Dendritic cell treated with granulocyte-macrophage colony-stimulating factor and Interleukin-4, amounts not matched to agents 40 ng/mL and 50 ng/mL, for 4 days (primary cell): ENCODE results near the gene GRP.

Source experiments
- H3K27ac Mint-ChIP-seq: one replicate; pipeline ENCODE4 v1.8.0; 2022; ENCODE audit warnings: mild to moderate bottlenecking, mixed read lengths
- H3K27me3 Mint-ChIP-seq: one replicate; pipeline ENCODE4 v1.8.0; 2022; ENCODE audit warnings: mild to moderate bottlenecking, mixed read lengths
- H3K36me3 Mint-ChIP-seq: one replicate; pipeline ENCODE4 v1.8.0; 2022; ENCODE audit warnings: low read depth, mixed read lengths
- H3K4me1 Mint-ChIP-seq: one replicate; pipeline ENCODE4 v1.8.0; 2022; ENCODE audit warnings: low read depth, mixed read lengths
- H3K4me3 Mint-ChIP-seq: one replicate; pipeline ENCODE4 v1.8.0; 2022; ENCODE audit warnings: mild to moderate bottlenecking, moderate library complexity, mixed read lengths
- H3K9me3 Mint-ChIP-seq: one replicate; pipeline ENCODE4 v1.8.0; 2022; ENCODE audit warnings: mixed read lengths
- intact Hi-C: fragments of 100-400 bp; cut with micrococcal nuclease; formaldehyde crosslinking; loops from one replicate; pipeline ENCODE4 v1.15.0; 2022

The GRP gene

GRCh38 chr18:59275406-59275949 lies 55.5 kb downstream of the GRP start:
- peaks cover 79% of the 10 kb centered on the region for H3K27me3 Mint-ChIP-seq
- peaks cover 8% of the 10 kb centered on the region for H3K4me1 Mint-ChIP-seq
- H3K9me3 Mint-ChIP-seq: no peaks in the 10 kb centered on the region
- no peak overlapping the region for H3K4me3 Mint-ChIP-seq
- intact Hi-C loops: no loop called here
- no peak overlapping the region for H3K27ac Mint-ChIP-seq
- no peaks in the 10 kb centered on the region for H3K36me3 Mint-ChIP-seq

GRCh38 chr18:59276047-59276446 lies 56.1 kb downstream of the GRP start:
- Mint-ChIP-seq H3K27me3 (peaks cover 77% of the 10 kb centered on the region), H3K9me3 (no peaks in the 10 kb centered on the region), H3K4me1 (peaks cover 8% of the 10 kb centered on the region), H3K4me3 (no peak overlapping the region), H3K36me3 (no peaks in the 10 kb centered on the region), H3K27ac (no peak overlapping the region)
- intact Hi-C loops: no loop called here

- peaks cover 63% of the 10 kb centered on the region for H3K27me3 Mint-ChIP-seq
- intact Hi-C loops: no loop called here
- peaks cover 3% of the 10 kb centered on the region for H3K4me1 Mint-ChIP-seq
- H3K4me3 Mint-ChIP-seq: no peak overlapping the region
- no peak overlapping the region for H3K27ac Mint-ChIP-seq
- no peaks in the 10 kb centered on the region for H3K9me3 Mint-ChIP-seq
- no peaks in the 10 kb centered on the region for H3K36me3 Mint-ChIP-seq
These were observed 58.8 kb downstream of the GRP start for GRCh38 chr18:59278793-59279192.

- peaks cover 63% of the 10 kb centered on the region for H3K27me3 Mint-ChIP-seq
- H3K4me3 Mint-ChIP-seq: no peak overlapping the region
- H3K36me3 Mint-ChIP-seq: no peaks in the 10 kb centered on the region
- H3K4me1 Mint-ChIP-seq: no peaks in the 10 kb centered on the region
- intact Hi-C loops: no loop called here
- H3K27ac Mint-ChIP-seq: no peak overlapping the region
- H3K9me3 Mint-ChIP-seq: no peaks in the 10 kb centered on the region
These were observed 59.2 kb downstream of the GRP start for GRCh38 chr18:59279193-59279592.

- no peak overlapping the region for H3K27ac Mint-ChIP-seq
- H3K4me3 Mint-ChIP-seq: no peak overlapping the region
- H3K36me3 Mint-ChIP-seq: no peaks in the 10 kb centered on the region
- H3K27me3 Mint-ChIP-seq: peaks cover 59% of the 10 kb centered on the region
- H3K9me3 Mint-ChIP-seq: no peaks in the 10 kb centered on the region
- intact Hi-C loops: no loop called here
- H3K4me1 Mint-ChIP-seq: no peaks in the 10 kb centered on the region
These were observed 59.8 kb downstream of the GRP start for GRCh38 chr18:59279722-59280121.
